GM12874 (cell line): Measurements from ENCODE around the gene ARL2BP.

Source experiments
- CTCF ChIP-seq: IDR thresholded peaks from 2 replicates; pipeline ENCODE4 v1.5.1; 2011; ENCODE audit warnings: low read depth, mild to moderate bottlenecking, control low read depth, low read length, moderate library complexity; ENCODE audit not compliant: insufficient read depth

Gene ARL2BP

GRCh38 chr16:57229079-57229478 is 16.0 kb upstream of the ARL2BP start:
- no peak for TF ChIP-seq CTCF

- no peak for TF ChIP-seq CTCF
Measured at GRCh38 chr16:57231821-57232350, 13.2 kb upstream of the ARL2BP start.

- no peak for TF ChIP-seq CTCF
Measured at GRCh38 chr16:57233944-57234706, 10.9 kb upstream of the ARL2BP start.

DNA sequence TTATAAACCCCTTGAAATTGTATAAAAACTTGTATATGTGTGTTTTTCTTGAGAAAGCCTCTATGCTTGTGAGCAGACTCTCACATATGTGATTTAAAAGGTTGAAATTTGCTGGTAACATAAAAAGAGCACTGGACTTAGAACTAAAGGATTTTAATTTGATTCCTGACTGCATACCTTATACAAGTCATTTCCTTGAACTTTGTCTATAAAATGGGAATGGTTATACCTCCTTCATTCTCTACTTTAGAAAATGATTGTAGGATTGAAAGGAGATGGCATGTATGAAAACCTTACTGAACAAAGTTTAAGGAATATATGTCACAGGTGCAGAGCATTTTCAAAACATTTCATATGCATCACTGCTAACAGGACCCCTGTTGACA is 10.4 kb upstream of the ARL2BP start:
- no peak for TF ChIP-seq CTCF

GRCh38 chr16:57235128-57236021 is 9.7 kb upstream of the ARL2BP start:
- TF ChIP-seq CTCF = no peak

DNA sequence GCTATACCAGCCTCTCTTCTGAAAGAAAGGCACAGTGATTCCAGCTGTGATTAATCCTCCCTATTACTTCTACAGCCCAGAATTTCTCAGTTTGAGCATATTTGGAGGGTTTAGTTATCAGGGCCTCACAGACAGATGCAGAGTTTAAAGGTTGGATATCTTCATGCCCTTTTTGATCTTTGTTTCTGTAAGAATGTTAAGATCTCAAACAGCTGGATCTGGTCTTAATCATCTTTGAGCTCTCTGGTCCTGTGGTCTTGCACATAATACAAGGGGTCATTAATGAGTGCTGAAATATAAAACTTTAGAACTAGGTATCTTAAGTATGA is 9.1 kb upstream of the ARL2BP start:
- no peak for TF ChIP-seq CTCF

DNA sequence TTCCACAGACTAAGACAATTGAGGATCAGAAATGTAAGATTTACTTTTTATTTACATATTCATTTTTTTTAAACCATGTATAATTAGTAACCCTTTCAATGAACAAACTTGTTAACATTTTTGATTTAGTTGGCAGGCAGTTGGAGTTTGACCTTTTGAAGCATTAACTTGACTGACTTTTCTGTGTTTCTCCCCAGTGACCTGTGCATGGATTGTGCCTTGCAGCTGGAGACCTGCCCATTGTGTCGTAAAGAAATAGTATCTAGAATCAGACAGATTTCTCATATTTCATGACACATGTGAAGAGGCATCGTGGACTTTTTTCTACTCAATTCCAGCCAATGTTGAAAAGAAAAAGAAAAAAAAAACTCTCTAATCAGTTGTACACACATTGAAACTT is 6.4 kb upstream of the ARL2BP start:
- TF ChIP-seq CTCF = no peak
